Measurements from ENCODE around the gene S1PR4.
A peak's percentile ranks its signal among the peaks of the same experiment; 100 is the strongest.
"Not testable (repeated sequence)": the region's sequence is repeated elsewhere in the genome, so short reads cannot be mapped to it uniquely, and the experiment has no call there.

The S1PR4 gene

GRCh38 chr19:3183721-3184641, 5.4 kb downstream of the S1PR4 start:
- DNase-seq: no peak

DNA sequence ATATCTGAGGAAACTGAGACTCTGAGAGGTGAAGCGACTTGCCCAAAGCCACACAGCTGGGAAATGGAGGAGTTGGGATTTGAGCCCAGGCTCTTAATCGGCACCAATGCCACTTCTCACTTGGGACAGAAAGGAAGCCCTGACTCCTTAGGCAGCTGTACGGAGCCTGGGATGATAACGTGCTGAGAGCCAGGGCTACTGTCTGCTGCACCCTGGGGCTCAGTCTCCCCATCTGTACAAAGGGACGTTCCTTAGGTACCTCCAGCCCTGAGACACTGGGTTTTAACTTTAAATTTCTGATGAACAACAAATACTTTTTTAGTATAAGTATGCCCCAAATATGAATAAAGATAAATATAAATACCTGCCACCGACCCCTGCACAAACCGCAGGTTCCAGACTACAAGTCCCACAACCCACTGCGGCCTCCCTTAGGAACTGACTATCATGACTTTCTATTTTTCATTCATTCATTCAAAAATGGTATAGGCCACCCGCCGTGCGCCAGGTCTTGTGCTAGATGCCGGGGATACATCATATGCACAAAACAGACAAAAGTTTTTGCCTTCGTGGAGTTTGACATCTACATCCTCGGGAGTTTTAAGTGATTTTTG, 6.4 kb downstream of the S1PR4 start:
- DNase-seq: no peak

- peak; percentile 92 for DNase-seq
Observed at GRCh38 chr19:3185461-3186159, 7.0 kb downstream of the S1PR4 start, which contains the start of gene NCLN. Gene NCLN, plus strand, starts transcription at chr19:3185930. Its CDS starts 101 bp downstream, at chr19:3186031.

DNA sequence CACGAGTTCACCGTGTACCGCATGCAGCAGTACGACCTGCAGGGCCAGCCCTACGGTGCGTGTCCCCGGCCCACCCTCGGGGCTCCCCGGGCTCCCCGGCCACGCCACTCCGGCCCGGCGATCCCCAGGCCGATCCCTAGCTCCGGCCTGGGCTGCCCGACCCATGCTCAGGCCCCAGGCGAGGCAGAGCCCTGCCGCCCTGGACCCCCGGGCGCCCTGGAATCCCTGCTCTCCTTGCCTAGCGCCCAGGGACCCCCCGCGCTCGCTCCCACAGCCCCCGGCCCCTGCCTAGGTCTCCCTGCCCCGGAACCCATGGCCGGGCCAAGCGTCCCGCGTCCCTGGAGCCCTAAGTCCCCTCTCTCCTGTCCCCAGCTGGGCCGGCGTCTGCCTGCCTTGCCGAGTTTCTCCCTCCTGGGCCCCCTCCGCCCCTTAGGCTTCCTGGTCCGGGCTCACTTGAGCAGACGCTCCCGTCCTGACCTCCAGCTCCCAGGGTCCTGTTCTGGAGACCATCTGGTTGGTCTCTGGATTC, 7.7 kb downstream of the S1PR4 start:
- DNase-seq: no peak

DNA sequence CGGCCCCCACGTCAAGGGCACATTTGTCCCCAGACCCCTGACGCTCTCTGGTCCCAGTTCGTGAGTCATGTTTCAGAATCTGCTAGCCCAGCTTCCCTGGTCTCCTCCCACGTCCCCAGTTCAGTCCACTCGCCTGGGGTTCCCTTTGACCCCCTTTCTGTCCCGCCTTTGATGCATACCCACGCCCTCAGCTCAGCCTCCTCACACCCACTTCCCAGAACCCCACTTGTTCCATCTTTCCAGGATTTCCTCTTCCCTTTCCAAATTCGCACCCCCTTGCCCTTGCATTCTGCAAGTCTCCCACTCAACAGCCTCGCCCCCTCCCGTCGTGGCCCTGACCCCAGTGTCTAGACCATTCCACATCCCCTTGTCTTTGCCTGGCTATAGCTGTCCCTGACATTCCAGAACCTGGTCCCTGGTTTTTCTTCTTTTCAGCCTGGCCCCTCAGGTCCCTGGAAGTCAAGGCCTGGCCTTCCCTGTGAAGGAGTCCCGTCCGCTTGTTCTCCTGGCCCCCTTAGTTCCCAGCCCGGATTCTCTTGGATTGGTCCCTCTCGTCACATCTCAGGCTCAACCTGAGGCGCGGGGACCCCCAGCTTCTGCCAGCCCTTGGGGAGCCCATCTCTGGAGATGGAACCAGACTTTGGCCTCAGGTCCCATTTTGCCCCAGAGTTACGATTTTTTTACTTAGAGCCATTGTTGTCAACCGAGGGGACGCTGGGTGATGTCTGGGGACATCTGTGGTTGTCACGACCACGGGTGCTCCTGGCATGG, 8.5 kb downstream of the S1PR4 start:
- no peak for DNase-seq

DNA sequence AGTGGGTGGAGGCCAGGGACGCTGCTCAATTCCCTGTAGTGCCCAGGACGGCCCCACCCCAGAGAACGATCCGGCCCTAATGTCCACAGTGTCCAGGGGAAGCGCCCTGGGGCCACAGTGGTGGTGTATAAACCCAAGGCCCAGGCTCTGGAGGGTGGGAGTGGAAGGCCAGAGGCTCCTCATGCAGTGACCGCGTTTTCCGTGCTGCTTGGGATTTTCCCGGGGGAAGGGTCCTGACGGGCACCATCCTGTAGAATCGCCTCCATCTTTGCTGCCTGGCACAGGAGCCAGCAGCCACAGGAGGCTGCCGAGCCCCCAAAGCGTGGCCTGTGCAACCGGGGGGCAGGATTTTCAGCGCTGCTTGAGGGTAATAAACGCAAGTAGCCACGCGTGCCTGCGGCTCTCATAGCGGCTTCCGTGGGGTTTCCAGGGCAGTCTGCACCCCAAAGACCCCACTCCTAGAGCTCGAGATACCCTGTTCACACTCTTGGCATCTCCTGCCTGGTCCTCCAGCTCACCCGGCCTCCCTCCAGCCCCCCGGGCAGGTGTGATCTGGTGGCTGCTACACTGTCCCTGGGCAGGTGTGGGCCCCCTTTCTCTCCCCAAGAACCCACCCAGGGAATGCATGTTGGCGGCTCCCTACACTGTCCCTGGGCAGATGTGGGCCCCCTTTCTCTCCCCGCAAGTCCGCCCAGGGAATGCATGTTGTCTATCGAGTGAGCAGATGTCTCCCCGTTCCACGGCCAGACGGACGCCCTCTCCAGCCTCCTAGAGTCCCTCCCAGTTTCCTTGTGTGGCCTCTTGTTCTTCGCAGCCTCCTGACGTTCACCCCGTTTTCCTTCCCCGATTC, 9.3 kb downstream of the S1PR4 start:
- no peak for DNase-seq

DNA sequence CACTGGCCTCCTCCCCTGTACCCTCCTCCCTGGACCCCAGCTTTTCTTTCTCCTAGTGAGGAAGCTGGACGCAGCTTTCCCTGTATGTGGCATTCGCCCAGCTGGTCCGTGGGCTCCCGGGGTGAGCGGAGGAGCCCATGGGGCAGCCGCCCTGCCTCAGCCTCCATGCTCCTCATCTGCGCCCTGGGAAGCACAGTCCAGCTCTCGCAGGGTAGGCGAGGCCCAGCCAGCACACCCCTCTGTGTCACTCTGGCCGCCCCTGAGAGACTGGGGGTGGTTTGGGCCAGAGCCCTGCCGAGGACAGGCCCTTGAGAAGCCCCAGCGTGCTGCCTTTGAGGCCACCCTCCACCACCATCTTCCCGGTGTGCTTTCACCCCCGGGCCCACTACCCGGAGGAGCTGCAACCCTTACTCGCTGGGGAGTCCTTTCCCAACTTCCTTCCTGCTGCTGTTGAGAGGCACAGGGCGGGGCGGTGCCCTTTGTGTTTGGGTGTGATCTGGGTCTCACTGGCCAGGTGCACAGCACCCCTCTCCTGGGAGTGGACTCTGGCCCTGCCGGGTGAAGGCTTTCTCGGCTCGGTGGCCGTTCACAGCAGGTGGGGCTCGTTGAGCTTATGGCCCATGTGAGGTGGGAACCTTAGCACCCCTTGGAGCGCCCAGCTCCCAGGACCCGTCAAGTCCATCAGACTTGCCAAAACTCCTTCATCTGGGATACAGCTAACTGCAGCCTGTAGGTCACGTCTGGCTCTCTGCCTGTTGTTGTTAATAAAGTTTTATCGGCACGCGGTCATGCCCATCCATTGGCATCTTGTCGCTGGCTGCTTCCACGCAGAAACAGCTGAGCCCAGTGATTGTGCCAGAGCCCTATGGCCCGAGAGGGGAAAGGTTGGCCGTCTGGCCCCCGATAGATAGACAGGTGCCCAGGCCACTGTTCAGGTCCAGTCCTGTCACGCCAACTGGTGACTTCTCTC, 10.3 kb downstream of the S1PR4 start:
- DNase-seq: no peak

GRCh38 chr19:3189702-3190469, 11.3 kb downstream of the S1PR4 start:
- DNase-seq: no peak

- DNase-seq: no peak
Observed at GRCh38 chr19:3190470-3190770, 11.9 kb downstream of the S1PR4 start.

DNA sequence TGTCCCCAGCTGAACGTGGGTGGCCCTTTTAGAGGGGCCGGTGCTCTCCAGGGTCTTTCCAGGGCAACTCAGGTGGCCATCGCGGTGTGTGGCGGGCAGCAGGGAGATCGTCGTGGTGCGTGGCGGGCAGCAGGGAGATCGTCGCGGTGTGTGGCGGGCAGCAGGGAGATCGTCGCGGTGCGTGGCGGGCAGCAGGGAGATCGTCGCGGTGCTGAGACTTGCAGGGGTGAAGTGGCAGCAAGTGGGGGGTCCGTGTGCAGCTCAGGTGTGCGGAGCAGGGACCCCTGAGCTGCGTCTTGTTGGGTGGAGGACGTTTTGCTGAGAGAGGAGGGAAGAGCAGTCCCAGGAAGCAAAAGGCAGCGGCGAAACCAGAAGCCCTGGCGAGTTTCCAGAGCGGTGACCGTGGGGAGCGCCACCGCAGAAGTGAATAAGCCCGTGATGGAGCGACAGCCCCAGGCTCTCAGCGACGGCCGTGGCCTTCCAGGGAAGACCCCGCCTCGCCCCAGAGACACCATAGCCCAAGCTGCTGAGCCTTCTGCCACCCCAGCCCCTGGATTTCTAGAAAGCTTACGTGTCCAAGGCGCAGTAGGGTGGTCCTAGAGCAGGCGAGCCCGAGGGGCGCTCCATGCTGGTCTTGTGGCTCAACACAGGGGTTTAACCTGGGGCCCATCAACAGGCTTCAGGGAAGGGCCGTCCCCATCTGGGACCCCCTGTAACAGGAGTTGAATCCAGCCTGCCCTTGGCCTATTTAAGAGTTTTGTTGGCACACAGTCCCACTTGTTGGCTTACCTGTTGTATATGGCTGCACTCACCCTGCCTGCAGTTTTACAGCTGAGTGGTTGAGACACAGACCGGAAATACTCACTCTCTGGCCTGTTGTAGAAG, 12.6 kb downstream of the S1PR4 start:
- no peak for DNase-seq

DNA sequence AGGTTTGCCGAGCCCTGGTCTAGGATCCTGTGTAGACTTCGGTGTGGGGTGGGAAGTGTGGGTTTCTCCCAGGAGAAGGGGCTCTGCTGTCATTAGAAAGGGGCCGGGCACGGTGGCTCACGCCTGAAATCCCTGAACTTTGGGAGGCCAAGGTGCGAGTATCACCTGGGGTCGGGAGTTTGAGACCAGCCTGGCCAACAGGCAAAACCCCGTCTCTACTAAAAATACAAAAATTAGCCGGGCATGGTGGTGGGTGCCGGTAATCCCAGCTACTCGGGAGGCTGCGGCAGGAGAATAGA, 13.2 kb downstream of the S1PR4 start:
- DNase-seq: not testable (repeated sequence)

DNA sequence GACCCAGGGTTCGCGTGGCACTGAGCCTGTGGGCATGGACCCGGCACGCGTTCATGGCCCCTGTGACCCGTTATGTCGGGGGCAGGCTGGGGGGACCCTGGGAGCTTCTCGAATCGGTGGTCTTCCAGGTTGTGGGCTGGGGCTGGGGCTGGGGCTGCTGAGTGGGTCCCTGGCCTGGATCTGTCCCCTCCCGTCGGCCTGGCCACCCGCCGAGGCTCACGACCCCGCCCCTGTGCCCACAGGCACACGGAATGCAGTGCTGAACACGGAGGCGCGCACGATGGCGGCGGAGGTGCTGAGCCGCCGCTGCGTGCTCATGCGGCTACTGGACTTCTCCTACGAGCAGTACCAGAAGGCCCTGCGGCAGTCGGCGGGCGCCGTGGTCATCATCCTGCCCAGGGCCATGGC, 13.7 kb downstream of the S1PR4 start:
- DNase-seq: no peak

- no peak for DNase-seq
Observed at GRCh38 chr19:3192684-3193083, 14.1 kb downstream of the S1PR4 start.

DNA sequence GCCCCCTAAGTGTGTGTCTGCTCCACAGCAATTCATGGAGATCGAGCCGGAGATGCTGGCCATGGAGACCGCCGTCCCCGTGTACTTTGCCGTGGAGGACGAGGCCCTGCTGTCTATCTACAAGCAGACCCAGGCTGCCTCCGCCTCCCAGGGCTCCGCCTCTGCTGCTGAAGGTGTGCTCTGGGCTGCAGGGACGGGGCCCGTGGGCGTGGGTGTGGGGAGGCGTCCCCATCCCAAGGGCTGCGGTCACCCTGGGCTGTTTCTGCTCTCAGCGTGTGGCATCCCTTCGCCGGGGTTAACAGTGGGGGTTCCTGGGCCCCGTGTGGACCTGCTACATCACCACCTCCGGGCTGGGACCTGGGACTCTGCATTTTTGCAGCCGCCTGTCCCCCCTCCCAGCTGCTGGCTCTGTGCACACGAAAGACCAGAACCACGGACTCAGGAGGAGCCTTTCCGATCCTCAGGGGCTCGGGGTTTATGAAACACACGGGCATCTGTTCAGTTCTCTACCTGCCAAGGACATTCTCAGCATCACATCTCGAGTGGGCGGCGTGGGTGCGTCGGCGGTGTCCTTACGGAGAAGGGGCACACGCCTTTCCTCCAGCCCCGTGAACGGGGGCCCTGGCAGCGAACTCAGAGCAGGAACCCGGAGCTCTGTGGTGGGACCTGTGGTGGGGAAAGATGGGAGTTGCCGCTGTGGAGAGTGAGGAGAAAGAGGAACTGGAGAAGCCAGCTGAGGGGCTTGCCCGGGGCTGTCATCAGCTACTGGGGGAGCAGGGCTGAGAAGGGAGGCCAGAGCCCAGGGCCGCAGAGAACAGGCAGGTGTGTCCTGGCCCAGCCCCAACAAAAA, 14.9 kb downstream of the S1PR4 start:
- DNase-seq: no peak

GRCh38 chr19:3194106-3195087, 15.8 kb downstream of the S1PR4 start:
- no peak for DNase-seq

DNA sequence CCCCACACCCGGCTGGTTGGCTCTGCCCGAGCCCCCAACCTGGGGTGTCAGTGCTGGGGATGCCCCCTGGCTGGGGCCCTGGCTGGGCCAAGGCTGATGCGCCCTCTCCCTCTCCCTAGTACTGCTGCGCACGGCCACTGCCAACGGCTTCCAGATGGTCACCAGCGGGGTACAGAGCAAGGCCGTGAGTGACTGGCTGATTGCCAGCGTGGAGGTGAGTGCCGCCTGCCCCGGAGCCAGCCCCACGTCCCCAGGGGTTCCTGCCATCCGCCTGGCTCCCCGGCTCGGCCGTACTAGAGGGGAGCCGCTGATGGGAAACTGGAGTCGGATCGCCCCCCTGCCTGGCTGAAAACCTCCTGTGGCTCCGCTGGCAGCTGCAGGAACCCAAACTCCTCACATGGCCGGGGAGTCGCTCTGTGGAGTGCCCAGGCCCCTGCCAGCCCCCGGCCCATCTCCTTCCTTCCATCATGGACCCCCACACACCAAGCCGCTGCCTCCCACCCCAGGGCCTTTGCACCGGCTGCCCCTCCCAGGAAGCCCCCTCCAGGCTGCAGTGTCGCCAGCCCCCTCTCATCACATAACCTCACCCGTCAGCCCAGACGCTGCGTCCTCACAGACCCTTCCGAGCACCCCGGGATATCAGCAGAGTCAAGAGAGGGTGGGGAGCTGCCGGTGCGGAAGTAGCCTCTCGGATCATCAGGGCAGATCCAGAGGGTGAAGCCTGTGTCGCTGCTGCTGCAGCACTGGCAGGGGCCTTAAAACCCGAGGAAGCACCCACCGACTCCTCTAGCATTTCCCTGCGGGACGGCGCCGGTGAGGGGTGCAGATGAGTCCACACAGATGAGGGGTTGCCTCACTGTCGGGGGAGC, 17.7 kb downstream of the S1PR4 start:
- DNase-seq: no peak

All from NCI-H510A treated with DMSO at 0.1 percent for 48 hours (cell line).